Subcutaneous adipose tissue (tissue), 4 donors: ENCODE results near the gene RIMS4. TPM values are rescaled to one million over a fixed set of nuclear protein-coding genes. Genes with fewer than 3 reads are reported as not detected.

Source experiments
- CTCF ChIP-seq: fragments of 450-650 bp; IDR thresholded peaks from one replicate; pipeline ENCODE4 v1.5.1; 2016; ENCODE audit warnings: low read depth, mild to moderate bottlenecking, control low read depth, antibody characterized with exemption, moderate library complexity
- total RNA-seq, 4 donors: library from RNA; depleted of rRNA; stranded (reverse); fragments of >200 nt; gene quantifications; one replicate each; pipeline ENCODE4 v1.1.0, GENCODE V29; 2016

Gene RIMS4
- under 1 TPM in 2 of 4 donors, not detected in 2; 0.34 to 0.44 TPM for total RNA-seq

GRCh38 chr20:44810391-44811149 lies at the start of gene RIMS4:
RIMS4 (minus strand) TSS chr20:44810546; CDS start chr20:44810271, 275 bp downstream.
- TF ChIP-seq CTCF = no peak

GRCh38 chr20:44858606-44859360 lies 48.4 kb upstream of the RIMS4 start:
- TF ChIP-seq CTCF = no peak

GRCh38 chr20:44856856-44857448 lies 46.6 kb upstream of the RIMS4 start:
- no peak for TF ChIP-seq CTCF

GRCh38 chr20:44856442-44856841 lies 46.1 kb upstream of the RIMS4 start:
- TF ChIP-seq CTCF = no peak

- no peak for TF ChIP-seq CTCF
Observed at GRCh38 chr20:44851545-44851944, 41.2 kb upstream of the RIMS4 start.

GRCh38 chr20:44850837-44851236 lies 40.5 kb upstream of the RIMS4 start:
- no peak for TF ChIP-seq CTCF

GRCh38 chr20:44850272-44850671 lies 39.9 kb upstream of the RIMS4 start:
- no peak for TF ChIP-seq CTCF
